Endothelial cell of umbilical vein (primary cell): ENCODE results near the gene OCA2.

Experiments
- EZH2 ChIP-seq: IDR thresholded peaks from 2 replicates; pipeline ENCODE4 v1.6.1; 2012; ENCODE audit warnings: borderline replicate concordance, low read depth, mild to moderate bottlenecking, moderate library complexity, low read length, inconsistent platforms; ENCODE audit not compliant: severe bottlenecking
- FOS ChIP-seq: IDR thresholded peaks from 2 replicates; pipeline ENCODE4 v1.6.1; 2011; ENCODE audit warnings: mild to moderate bottlenecking, low read length, moderate library complexity, borderline replicate concordance; ENCODE audit not compliant: insufficient read depth
- GATA2 ChIP-seq: IDR thresholded peaks from 2 replicates; pipeline ENCODE4 v1.7.0; 2011; ENCODE audit warnings: low read depth, mild to moderate bottlenecking, moderate library complexity, mixed read lengths, low read length; ENCODE audit not compliant: insufficient read length, insufficient read depth
- JUN ChIP-seq: IDR thresholded peaks from 2 replicates; pipeline ENCODE4 v1.6.1; 2011; ENCODE audit warnings: borderline replicate concordance, low read depth; ENCODE audit not compliant: insufficient read length, insufficient read depth
- MAX ChIP-seq: IDR thresholded peaks from 2 replicates; pipeline ENCODE4 v1.6.1; 2011; ENCODE audit not compliant: insufficient read depth, insufficient read length
- MYC ChIP-seq: IDR thresholded peaks from one replicate; pipeline ENCODE4 v1.6.1; 2011; ENCODE audit warnings: mild to moderate bottlenecking, low read depth, low read length
- POLR2A ChIP-seq: IDR thresholded peaks from 2 replicates; pipeline ENCODE4 v1.6.1; 2012; ENCODE audit warnings: low read depth, mild to moderate bottlenecking, control low read depth, low read length
- POLR2AphosphoS5 ChIP-seq: IDR thresholded peaks from 2 replicates; pipeline ENCODE4 v1.6.1; 2012; ENCODE audit warnings: low read depth, mild to moderate bottlenecking, control low read depth, low read length, moderate library complexity; ENCODE audit not compliant: insufficient read depth
- TF ChIP-seq, protein P1 (sequence below), 2 donors: IDR thresholded peaks; 1 replicate in 1 of 2; 2 replicates in 1 of 2; pipeline ENCODE4 v1.5.1; 2011; ENCODE audit warnings: low read length in 2 of 2, mild to moderate bottlenecking in 2 of 2, moderate library complexity in 2 of 2, control low read depth in 1 of 2, inconsistent platforms in 1 of 2, low read depth in 1 of 2; ENCODE audit not compliant: insufficient read depth in 1 of 2; ENCODE audit errors: extremely low read depth in 1 of 2

- TF ChIP-seq POLR2AphosphoS5: no peak
- TF ChIP-seq, protein P1, sequence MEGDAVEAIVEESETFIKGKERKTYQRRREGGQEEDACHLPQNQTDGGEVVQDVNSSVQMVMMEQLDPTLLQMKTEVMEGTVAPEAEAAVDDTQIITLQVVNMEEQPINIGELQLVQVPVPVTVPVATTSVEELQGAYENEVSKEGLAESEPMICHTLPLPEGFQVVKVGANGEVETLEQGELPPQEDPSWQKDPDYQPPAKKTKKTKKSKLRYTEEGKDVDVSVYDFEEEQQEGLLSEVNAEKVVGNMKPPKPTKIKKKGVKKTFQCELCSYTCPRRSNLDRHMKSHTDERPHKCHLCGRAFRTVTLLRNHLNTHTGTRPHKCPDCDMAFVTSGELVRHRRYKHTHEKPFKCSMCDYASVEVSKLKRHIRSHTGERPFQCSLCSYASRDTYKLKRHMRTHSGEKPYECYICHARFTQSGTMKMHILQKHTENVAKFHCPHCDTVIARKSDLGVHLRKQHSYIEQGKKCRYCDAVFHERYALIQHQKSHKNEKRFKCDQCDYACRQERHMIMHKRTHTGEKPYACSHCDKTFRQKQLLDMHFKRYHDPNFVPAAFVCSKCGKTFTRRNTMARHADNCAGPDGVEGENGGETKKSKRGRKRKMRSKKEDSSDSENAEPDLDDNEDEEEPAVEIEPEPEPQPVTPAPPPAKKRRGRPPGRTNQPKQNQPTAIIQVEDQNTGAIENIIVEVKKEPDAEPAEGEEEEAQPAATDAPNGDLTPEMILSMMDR (IDR thresholded peaks at IDR 0.05; ENCODE audit: extremely low read depth in 1 of 2, insufficient read depth in 1 of 2, low read depth in 1 of 2, low read length in 2 of 2): no peak
- no peak for TF ChIP-seq POLR2A
- no peak for TF ChIP-seq EZH2
- TF ChIP-seq MAX: no peak
- no peak for TF ChIP-seq MYC
- no peak for TF ChIP-seq GATA2
- TF ChIP-seq FOS: no peak
- no peak for TF ChIP-seq JUN
These were observed 394.1 kb downstream of the OCA2 start for GRCh38 chr15:27705056-27705455.
